Measurements from ENCODE around the gene MYO10. TPM values are rescaled to one million over a fixed set of nuclear protein-coding genes. Genes with fewer than 3 reads are reported as not detected.

MYO10 gene
- total RNA-seq, 1 donor from 2014 or later: 56.7 TPM

DNA sequence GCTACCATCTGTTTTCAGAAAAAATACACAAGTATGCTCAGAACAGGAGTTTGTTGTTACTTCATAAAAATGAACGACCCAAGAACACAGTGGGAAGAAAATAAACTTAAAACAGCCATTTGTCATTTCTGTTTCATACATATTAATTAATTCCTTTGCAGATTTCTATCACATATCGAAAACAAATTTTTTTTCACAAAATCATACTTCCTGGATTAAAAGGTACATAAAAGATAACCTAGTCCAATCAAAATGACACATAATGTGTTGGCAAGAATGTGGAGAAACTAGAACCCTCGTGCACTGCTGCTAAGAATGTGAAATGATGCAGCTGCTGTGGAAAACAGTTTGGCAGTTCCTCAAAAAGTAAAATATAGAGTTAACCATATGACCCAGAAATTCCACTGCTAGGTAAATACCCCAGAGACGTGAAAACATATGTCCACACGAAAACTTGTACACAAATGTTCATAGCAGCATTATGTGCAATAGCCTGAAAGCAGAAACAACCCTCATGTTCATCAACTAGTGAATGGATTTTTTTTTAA is 46.0 kb downstream of the MYO10 start:
- H3K9me3 Mint-ChIP-seq: no peaks in the 10 kb centered on the region
- H3K4me1 Mint-ChIP-seq: peaks cover 45% of the 10 kb centered on the region
- H3K27me3 Mint-ChIP-seq (ENCODE audit: low read depth): no peaks in the 10 kb centered on the region
- peaks cover 2% of the 10 kb centered on the region for H3K36me3 Mint-ChIP-seq
- peak overlapping the region; percentile 13 for H3K4me3 Mint-ChIP-seq
- TF ChIP-seq, protein P1, sequence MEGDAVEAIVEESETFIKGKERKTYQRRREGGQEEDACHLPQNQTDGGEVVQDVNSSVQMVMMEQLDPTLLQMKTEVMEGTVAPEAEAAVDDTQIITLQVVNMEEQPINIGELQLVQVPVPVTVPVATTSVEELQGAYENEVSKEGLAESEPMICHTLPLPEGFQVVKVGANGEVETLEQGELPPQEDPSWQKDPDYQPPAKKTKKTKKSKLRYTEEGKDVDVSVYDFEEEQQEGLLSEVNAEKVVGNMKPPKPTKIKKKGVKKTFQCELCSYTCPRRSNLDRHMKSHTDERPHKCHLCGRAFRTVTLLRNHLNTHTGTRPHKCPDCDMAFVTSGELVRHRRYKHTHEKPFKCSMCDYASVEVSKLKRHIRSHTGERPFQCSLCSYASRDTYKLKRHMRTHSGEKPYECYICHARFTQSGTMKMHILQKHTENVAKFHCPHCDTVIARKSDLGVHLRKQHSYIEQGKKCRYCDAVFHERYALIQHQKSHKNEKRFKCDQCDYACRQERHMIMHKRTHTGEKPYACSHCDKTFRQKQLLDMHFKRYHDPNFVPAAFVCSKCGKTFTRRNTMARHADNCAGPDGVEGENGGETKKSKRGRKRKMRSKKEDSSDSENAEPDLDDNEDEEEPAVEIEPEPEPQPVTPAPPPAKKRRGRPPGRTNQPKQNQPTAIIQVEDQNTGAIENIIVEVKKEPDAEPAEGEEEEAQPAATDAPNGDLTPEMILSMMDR (IDR thresholded peaks at IDR 0.05; ENCODE audit: unreplicated experiment): no peak
- DNase-seq (ENCODE audit: low spot score in 2 of 2, unreplicated experiment in 2 of 2): no peak
- H3K27ac Mint-ChIP-seq: peak overlapping the region; percentile 72

DNA sequence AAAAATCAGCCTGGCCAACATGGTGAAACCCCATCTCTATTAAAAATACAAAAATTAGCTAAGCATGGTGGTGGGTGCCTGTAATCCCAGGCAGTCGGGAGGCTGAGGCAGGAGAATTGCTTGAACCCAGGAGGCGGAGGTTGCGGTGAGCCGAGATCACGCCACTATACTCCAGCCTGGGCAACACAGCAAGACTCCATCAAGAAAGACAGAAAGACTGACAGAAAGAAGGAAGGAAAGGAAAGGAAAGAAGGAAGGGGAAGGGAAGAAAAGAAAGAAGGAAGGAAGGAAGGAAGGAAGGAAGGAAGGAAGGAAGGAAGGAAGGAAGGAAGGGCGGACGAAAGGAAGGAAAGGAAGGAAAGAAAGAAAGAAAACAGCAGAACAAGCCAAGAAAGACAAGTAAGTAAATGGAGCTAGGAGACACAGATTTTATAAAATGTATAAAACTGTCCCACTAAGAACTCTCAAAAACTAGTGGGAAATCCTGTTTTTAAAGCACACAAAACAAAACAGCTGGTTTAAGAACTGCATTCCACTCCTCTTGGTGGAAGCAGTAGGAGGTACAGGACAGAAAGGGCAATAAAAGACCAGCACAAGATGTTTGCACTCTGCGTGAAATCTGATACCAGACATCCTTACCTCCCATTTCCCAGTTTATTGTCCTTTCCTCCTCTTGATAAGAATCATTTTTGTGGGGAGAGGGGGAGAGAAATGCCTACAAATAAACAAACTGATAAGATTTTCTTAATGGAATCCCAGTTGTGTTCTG is 46.7 kb downstream of the MYO10 start:
- peaks cover 46% of the 10 kb centered on the region for H3K4me1 Mint-ChIP-seq
- DNase-seq (ENCODE audit: low spot score in 2 of 2, unreplicated experiment in 2 of 2): no peak
- peaks cover 2% of the 10 kb centered on the region for H3K36me3 Mint-ChIP-seq
- H3K27me3 Mint-ChIP-seq (ENCODE audit: low read depth): no peaks in the 10 kb centered on the region
- peak overlapping the region; percentile 72 for H3K27ac Mint-ChIP-seq
- H3K9me3 Mint-ChIP-seq: no peaks in the 10 kb centered on the region
- no peak overlapping the region for H3K4me3 Mint-ChIP-seq
- TF ChIP-seq, protein P1 (IDR thresholded peaks at IDR 0.05; ENCODE audit: unreplicated experiment): no peak

DNA sequence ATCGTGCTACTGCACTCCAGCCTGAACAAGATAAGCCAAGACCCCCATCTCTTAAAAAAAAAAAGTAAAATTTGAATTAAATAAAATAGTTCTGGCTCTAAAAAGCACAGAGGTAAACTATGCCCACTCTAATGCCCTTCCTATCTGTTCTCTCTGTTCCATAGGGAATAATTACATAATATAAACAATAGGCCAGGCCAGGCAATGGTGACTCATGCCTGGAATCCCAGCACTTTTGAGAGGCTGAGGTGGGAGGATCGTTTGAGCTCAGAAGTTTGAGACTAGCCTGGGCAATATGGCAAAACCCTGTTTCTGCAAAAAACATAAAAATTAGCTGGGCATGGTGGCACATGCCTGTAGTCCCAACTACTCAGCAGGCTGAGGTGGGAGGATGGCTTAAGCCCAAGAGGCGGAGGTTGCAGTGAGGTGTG is 47.4 kb downstream of the MYO10 start:
- TF ChIP-seq, protein P1 (IDR thresholded peaks at IDR 0.05; ENCODE audit: unreplicated experiment): no peak
- Mint-ChIP-seq H3K36me3 (peaks cover 2% of the 10 kb centered on the region), H3K9me3 (no peaks in the 10 kb centered on the region), H3K4me1 (peaks cover 45% of the 10 kb centered on the region), H3K4me3 (no peak overlapping the region), H3K27ac (no peak overlapping the region), H3K27me3 (ENCODE audit: low read depth) (no peaks in the 10 kb centered on the region)
- no peak for DNase-seq (ENCODE audit: low spot score in 2 of 2, unreplicated experiment in 2 of 2)

DNA sequence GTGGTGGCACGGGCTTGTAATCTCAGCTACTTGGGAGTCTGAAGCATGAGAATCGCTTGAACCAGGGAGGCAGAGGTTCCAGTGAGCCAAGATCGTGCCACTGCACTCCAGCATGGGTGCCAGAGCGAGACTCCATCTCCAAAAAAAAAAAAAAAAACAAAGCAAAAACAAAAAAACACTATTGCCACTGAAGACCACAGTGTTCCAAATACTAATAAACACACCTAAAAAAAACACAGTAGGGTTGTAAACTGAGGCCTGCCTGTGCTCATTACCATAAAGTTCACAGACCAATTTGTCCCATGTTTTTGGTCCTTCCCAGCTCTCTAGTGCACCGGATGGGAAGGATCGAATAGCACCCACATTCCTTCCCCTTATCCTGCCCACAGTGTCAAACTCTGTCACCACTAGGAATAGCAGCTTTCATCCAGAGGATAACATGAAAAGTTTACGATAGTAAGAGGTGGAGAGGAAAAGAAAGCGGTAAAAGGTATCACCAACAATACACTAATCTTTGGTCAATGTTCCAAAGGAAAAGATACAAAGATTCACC is 49.2 kb downstream of the MYO10 start:
- Mint-ChIP-seq H3K4me3 (no peak overlapping the region), H3K27ac (no peak overlapping the region), H3K36me3 (peaks cover 2% of the 10 kb centered on the region), H3K27me3 (ENCODE audit: low read depth) (no peaks in the 10 kb centered on the region), H3K9me3 (no peaks in the 10 kb centered on the region), H3K4me1 (peaks cover 53% of the 10 kb centered on the region)
- TF ChIP-seq, protein P1 (IDR thresholded peaks at IDR 0.05; ENCODE audit: unreplicated experiment): no peak
- DNase-seq (ENCODE audit: low spot score in 2 of 2, unreplicated experiment in 2 of 2): no peak

DNA sequence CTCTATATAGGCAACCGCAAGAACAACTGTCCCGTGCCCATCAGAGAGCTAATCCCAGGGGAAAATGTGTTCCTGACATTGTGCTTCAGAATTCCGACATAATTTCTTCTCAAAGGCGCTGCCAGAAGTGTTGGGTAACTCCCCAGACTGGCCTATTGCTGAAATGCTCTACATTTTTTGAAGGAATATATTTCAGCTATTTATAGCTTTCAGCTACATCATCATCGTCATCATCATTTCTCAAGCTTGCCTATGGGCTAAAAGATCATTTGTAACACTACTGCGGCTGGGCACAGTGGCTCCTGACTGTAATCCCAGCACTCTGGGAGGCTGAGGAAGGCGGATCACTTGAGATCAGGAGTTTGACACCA is 49.7 kb downstream of the MYO10 start:
- H3K36me3 Mint-ChIP-seq: peaks cover 2% of the 10 kb centered on the region
- H3K27ac Mint-ChIP-seq: peak overlapping the region; percentile 52
- DNase-seq (ENCODE audit: low spot score in 2 of 2, unreplicated experiment in 2 of 2): no peak
- no peaks in the 10 kb centered on the region for H3K9me3 Mint-ChIP-seq
- no peak overlapping the region for H3K4me3 Mint-ChIP-seq
- no peaks in the 10 kb centered on the region for H3K27me3 Mint-ChIP-seq (ENCODE audit: low read depth)
- TF ChIP-seq, protein P1 (IDR thresholded peaks at IDR 0.05; ENCODE audit: unreplicated experiment): no peak
- peaks cover 54% of the 10 kb centered on the region for H3K4me1 Mint-ChIP-seq
